ENCODE results near the gene CACNA2D2. TPM values are rescaled to one million over a fixed set of nuclear protein-coding genes. Genes with fewer than 3 reads are reported as not detected.

The CACNA2D2 gene
- total RNA-seq, 1 experiment from 2014 or later = 0.59 TPM

GRCh38 chr3:50478051-50478450 is 25.4 kb downstream of the CACNA2D2 start:
- TF ChIP-seq POLR2AphosphoS5 (IDR thresholded peaks at IDR 0.05; ENCODE audit: low read depth, low read length) (no peak), CTCF (IDR thresholded peaks at IDR 0.05) (no peak), REST (IDR thresholded peaks at IDR 0.05; ENCODE audit: insufficient read depth in 1 of 2, low read depth in 2 of 2, low read length in 1 of 2) (no peak), SIN3A (IDR thresholded peaks at IDR 0.05; ENCODE audit: borderline replicate concordance, insufficient read depth, low read depth, low read length) (no peak)
- no TSS peak for BruUV-seq (replicated peaks)
- no peaks in the 10 kb centered on the region for H3K27me3 ChIP-seq (ENCODE audit: control insufficient read depth, insufficient read depth, low read length)
- in situ Hi-C loops (cut with HindIII; ENCODE audit: low pct_unique_long_range_greater_than_20kb, low sequenced_read_pairs) (no loop called here), intact Hi-C loops (cut with micrococcal nuclease; ENCODE audit: unreplicated experiment) (no loop called here)
- ChIA-PET CTCF (no interaction called here), POLR2A (no interaction called here)
- DNase-seq (ENCODE audit: low read depth, low spot score) = no peak
- H3K4me1 ChIP-seq (ENCODE audit: control insufficient read depth, insufficient read depth, low read length) = no peaks in the 10 kb centered on the region
- H3K4me3 ChIP-seq (ENCODE audit: low read depth in 2 of 2, low read length in 2 of 2) = no peak overlapping the region
- H3K27ac ChIP-seq (ENCODE audit: low read length) = no peak overlapping the region
- no peaks in the 10 kb centered on the region for H3K36me3 ChIP-seq (ENCODE audit: control insufficient read depth, insufficient read depth, low read length)
- ATAC-seq = no peak
- H3K9me3 ChIP-seq (ENCODE audit: control insufficient read depth, insufficient read depth, low read depth, low read length) = no peaks in the 10 kb centered on the region

GRCh38 chr3:50475348-50475747 is 28.1 kb downstream of the CACNA2D2 start:
- DNase-seq (ENCODE audit: low read depth, low spot score) = no peak
- no TSS peak for BruUV-seq (replicated peaks)
- Histone ChIP-seq H3K9me3 (ENCODE audit: control insufficient read depth, insufficient read depth, low read depth, low read length) (no peaks in the 10 kb centered on the region), H3K4me3 (ENCODE audit: low read depth in 2 of 2, low read length in 2 of 2) (no peak overlapping the region), H3K27ac (ENCODE audit: low read length) (no peak overlapping the region), H3K36me3 (ENCODE audit: control insufficient read depth, insufficient read depth, low read length) (no peaks in the 10 kb centered on the region), H3K4me1 (ENCODE audit: control insufficient read depth, insufficient read depth, low read length) (no peaks in the 10 kb centered on the region), H3K27me3 (ENCODE audit: control insufficient read depth, insufficient read depth, low read length) (no peaks in the 10 kb centered on the region)
- in situ Hi-C loops (cut with HindIII; ENCODE audit: low pct_unique_long_range_greater_than_20kb, low sequenced_read_pairs) = no loop called here
- intact Hi-C loops (cut with micrococcal nuclease; ENCODE audit: unreplicated experiment) = no loop called here
- TF ChIP-seq POLR2AphosphoS5 (IDR thresholded peaks at IDR 0.05; ENCODE audit: low read depth, low read length) = no peak
- TF ChIP-seq TCF7L2 (IDR thresholded peaks at IDR 0.05; ENCODE audit: low read depth, low read length) = no peak
- TF ChIP-seq REST (IDR thresholded peaks at IDR 0.05; ENCODE audit: insufficient read depth in 1 of 2, low read depth in 2 of 2, low read length in 1 of 2) = no peak
- TF ChIP-seq SIN3A (IDR thresholded peaks at IDR 0.05; ENCODE audit: borderline replicate concordance, insufficient read depth, low read depth, low read length) = no peak
- no peak for TF ChIP-seq CTCF (IDR thresholded peaks at IDR 0.05)
- POLR2A ChIA-PET = no interaction called here
- ATAC-seq = no peak
- CTCF ChIA-PET = no interaction called here
